H1 (cell line): ENCODE measurements around the gene KIAA1671. TPM values are rescaled to one million over a fixed set of nuclear protein-coding genes. Genes with fewer than 3 reads are reported as not detected.

Experiments
- CTCF ChIA-PET: fragments of 300-600 bp; sonication (Branson Sonifier 250); formaldehyde crosslinking; loops from one replicate; lab custom pipeline; 2021; ENCODE audit not compliant: partially characterized antibody; lab: Charles Lee
- POLR2A ChIA-PET: fragments of 300-600 bp; sonication (Branson Sonifier 250); formaldehyde crosslinking; loops from one replicate; lab custom pipeline; 2021; ENCODE audit warnings: inconsistent platforms; ENCODE audit not compliant: partially characterized antibody; lab: Charles Lee
- DNase-seq, 2 experiments: peaks; one replicate each; pipeline versions ENCODE4 v3.0.0 to v3.0.0-alpha.2; 2010 to 2022; ENCODE audit warnings: low spot score in 2 of 2, low read depth in 1 of 2, mixed read lengths in 1 of 2
- FAIRE-seq: peaks from 2 replicates; lab custom pipeline; 2011; peaks lifted over from hg19 to GRCh38; lab: Jason Lieb, UNC
- H2AFZ ChIP-seq: 2 replicates; pipeline ENCODE4 v1.8.1; 2012; ENCODE audit warnings: low read length, inconsistent platforms
- H2AK5ac ChIP-seq: 2 replicates; pipeline ENCODE4 v1.6.1; 2013; ENCODE audit warnings: low read depth, low read length
- H2BK120ac ChIP-seq: replicated peaks from 2 replicates; pipeline ENCODE3; 2013; ENCODE audit warnings: low read depth, low read length, inconsistent platforms
- H2BK12ac ChIP-seq: 2 replicates; pipeline ENCODE4 v1.6.1; 2013; ENCODE audit warnings: low read depth, low read length
- H2BK15ac ChIP-seq: 2 replicates; pipeline ENCODE4 v1.6.1; 2013; ENCODE audit warnings: low read length
- H2BK20ac ChIP-seq: 2 replicates; pipeline ENCODE4 v1.6.1; 2013; ENCODE audit warnings: low read length
- H2BK5ac ChIP-seq: 2 replicates; pipeline ENCODE4 v1.6.1; 2013; ENCODE audit warnings: low read depth, low read length
- H3K14ac ChIP-seq: 2 replicates; pipeline ENCODE4 v1.6.1; 2013; ENCODE audit warnings: inconsistent platforms; ENCODE audit not compliant: insufficient read length
- H3K18ac ChIP-seq: 2 replicates; pipeline ENCODE4 v1.6.1; 2013; ENCODE audit warnings: low read length; ENCODE audit errors: extremely low read depth
- H3K23ac ChIP-seq: 2 replicates; pipeline ENCODE4 v1.6.1; 2013; ENCODE audit warnings: inconsistent platforms; ENCODE audit not compliant: insufficient read length
- H3K23me2 ChIP-seq: 2 replicates; pipeline ENCODE4 v1.6.1; 2013; ENCODE audit warnings: low read depth, low read length
- H3K27ac ChIP-seq: 2 replicates; pipeline ENCODE4 v1.6.1; 2011; ENCODE audit warnings: low read depth, low read length, inconsistent platforms
- H3K27me3 ChIP-seq, 4 experiments: replicated peaks in 1 of 4; 1 replicate in 1 of 4; 2 replicates in 3 of 4; pipeline versions ENCODE4 v1.6.1 to v1.8.1; 2011 to 2013; ENCODE audit warnings: low read length in 3 of 4, mild to moderate bottlenecking in 3 of 4, inconsistent platforms in 2 of 4, mixed read lengths in 2 of 4, moderate library complexity in 1 of 4; ENCODE audit not compliant: control insufficient read depth in 3 of 4, insufficient read depth in 3 of 4; ENCODE audit errors: extremely low read depth in 1 of 4
- H3K36me3 ChIP-seq, 4 experiments: 2 replicates each; pipeline versions ENCODE4 v1.6.1 to v1.8.1; 2011 to 2013; ENCODE audit warnings: mild to moderate bottlenecking in 4 of 4, low read length in 3 of 4, moderate library complexity in 2 of 4, control low read depth in 1 of 4, inconsistent platforms in 1 of 4; ENCODE audit not compliant: insufficient read depth in 4 of 4, control insufficient read depth in 2 of 4
- H3K4ac ChIP-seq: replicated peaks from 2 replicates; pipeline ENCODE3; 2013; ENCODE audit warnings: low read length, low read depth, mixed read lengths, inconsistent platforms; ENCODE audit not compliant: insufficient read length
- H3K4me1 ChIP-seq, 4 experiments: replicated peaks in 1 of 4; 1 replicate in 1 of 4; 2 replicates in 3 of 4; pipeline versions ENCODE4 v1.6.1 to v1.8.1; 2011 to 2013; ENCODE audit warnings: low read length in 3 of 4, inconsistent platforms in 2 of 4, mixed read lengths in 1 of 4; ENCODE audit not compliant: insufficient read depth in 4 of 4, control insufficient read depth in 3 of 4
- H3K4me2 ChIP-seq, 2 experiments: 2 replicates each; pipeline versions ENCODE4 v1.6.1 to v1.8.1; 2011 to 2013; ENCODE audit warnings: low read depth in 2 of 2, low read length in 2 of 2, control low read depth in 1 of 2, inconsistent platforms in 1 of 2, mild to moderate bottlenecking in 1 of 2; ENCODE audit not compliant: insufficient read depth in 1 of 2
- H3K4me3 ChIP-seq, 4 experiments: fragments of 200-600, 300-600 bp in 1 of 4; sonication (generic), shearing (Covaris generic), sonication (Bioruptor Twin) in 1 of 4; 2 replicates each; pipeline versions ENCODE4 v1.5.1 to v1.8.1; 2011 to 2016; ENCODE audit warnings: low read length in 4 of 4, low read depth in 3 of 4, control low read depth in 2 of 4, inconsistent platforms in 2 of 4, mild to moderate bottlenecking in 2 of 4, mixed read lengths in 1 of 4, moderate library complexity in 1 of 4; ENCODE audit not compliant: insufficient read depth in 2 of 4; ENCODE audit errors: extremely low read depth in 1 of 4
- H3K56ac ChIP-seq: replicated peaks from 2 replicates; pipeline ENCODE3; 2013; ENCODE audit warnings: low read depth, mild to moderate bottlenecking, mixed read lengths, low read length, inconsistent platforms; ENCODE audit not compliant: insufficient read length
- H3K79me1 ChIP-seq: 2 replicates; pipeline ENCODE4 v1.6.1; 2013; ENCODE audit warnings: low read depth, low read length, control low read depth
- H3K79me2 ChIP-seq, 2 experiments: 2 replicates each; pipeline versions ENCODE4 v1.6.1 to v1.8.1; 2012 to 2013; ENCODE audit warnings: low read length in 2 of 2, mild to moderate bottlenecking in 2 of 2, inconsistent platforms in 1 of 2; ENCODE audit not compliant: insufficient read depth in 2 of 2, control insufficient read depth in 1 of 2
- H3K9ac ChIP-seq, 4 experiments: replicated peaks in 1 of 4; 1 replicate in 1 of 4; 2 replicates in 3 of 4; pipeline versions ENCODE4 v1.6.1 to v1.8.1; 2011 to 2013; ENCODE audit warnings: low read depth in 3 of 4, low read length in 3 of 4, control low read depth in 2 of 4, mild to moderate bottlenecking in 2 of 4, moderate library complexity in 2 of 4, inconsistent platforms in 1 of 4; ENCODE audit errors: extremely low read depth in 1 of 4
- H3K9me3 ChIP-seq, 2 experiments: 2 replicates each; pipeline versions ENCODE4 v1.6.1 to v1.8.1; 2012 to 2013; ENCODE audit warnings: mild to moderate bottlenecking in 2 of 2, moderate library complexity in 2 of 2, control low read depth in 1 of 2, inconsistent platforms in 1 of 2, low read depth in 1 of 2, low read length in 1 of 2, mixed read lengths in 1 of 2; ENCODE audit not compliant: insufficient read depth in 2 of 2
- H4K20me1 ChIP-seq, 2 experiments: replicated peaks in 1 of 2; 2 replicates each; pipeline versions ENCODE3 to v1.8.1; 2011 to 2013; ENCODE audit warnings: inconsistent platforms in 2 of 2, low read length in 2 of 2, mild to moderate bottlenecking in 1 of 2; ENCODE audit not compliant: insufficient read depth in 2 of 2, control insufficient read depth in 1 of 2
- H4K5ac ChIP-seq: 2 replicates; pipeline ENCODE4 v1.6.1; 2013; ENCODE audit warnings: low read length, low read depth, mixed read lengths, inconsistent platforms; ENCODE audit not compliant: insufficient read length
- H4K8ac ChIP-seq: 2 replicates; pipeline ENCODE4 v1.8.0; 2013; ENCODE audit warnings: mild to moderate bottlenecking, moderate library complexity, low read length, inconsistent platforms; ENCODE audit not compliant: insufficient read depth; ENCODE audit errors: extremely low read depth
- H4K91ac ChIP-seq: replicated peaks from 2 replicates; pipeline ENCODE3; 2013; ENCODE audit warnings: low read length, mixed read lengths, inconsistent platforms; ENCODE audit not compliant: insufficient read length
- ASH2L ChIP-seq: fragments of 200-600, 300-600 bp; sonication (generic); IDR thresholded peaks from one replicate; pipeline ENCODE4 v1.7.1; 2017; ENCODE audit warnings: low read length
- ATF3 ChIP-seq: IDR thresholded peaks from 2 replicates; pipeline ENCODE4 v1.6.1; 2011; ENCODE audit warnings: low read depth, mild to moderate bottlenecking, low read length; ENCODE audit not compliant: insufficient read depth
- CBX5 ChIP-seq: fragments of 300-800, 300-1000 bp; sonication (generic); IDR thresholded peaks from 2 replicates; pipeline ENCODE4 v1.7.1; 2016; ENCODE audit warnings: antibody characterized with exemption, low read length, low read depth
- CEBPB ChIP-seq: IDR thresholded peaks from 2 replicates; pipeline ENCODE4 v1.6.1; 2012; ENCODE audit warnings: low read depth, low read length
- E2F6 ChIP-seq: IDR thresholded peaks from 2 replicates; pipeline ENCODE4 v1.6.1; 2012; ENCODE audit warnings: inconsistent platforms
- HDAC2 ChIP-seq, 2 experiments: fragments of 300-600 bp in 1 of 2; sonication (generic) in 1 of 2; IDR thresholded peaks; 2 replicates each; pipeline ENCODE4 v1.6.1; 2011 to 2012; ENCODE audit warnings: low read depth in 2 of 2, low read length in 2 of 2, mild to moderate bottlenecking in 2 of 2, moderate library complexity in 2 of 2, borderline replicate concordance in 1 of 2, inconsistent platforms in 1 of 2
- KDM5A ChIP-seq: fragments of 200-600 bp; IDR thresholded peaks from 2 replicates; pipeline ENCODE4 v1.7.1; 2012; ENCODE audit warnings: mild to moderate bottlenecking, low read length, inconsistent platforms, mixed read lengths
- MAFK ChIP-seq: IDR thresholded peaks from 2 replicates; pipeline ENCODE4 v1.6.1; 2012; ENCODE audit warnings: low read depth, mild to moderate bottlenecking, improper control_type of control experiment, low read length
- NRF1 ChIP-seq: IDR thresholded peaks from 2 replicates; pipeline ENCODE4 v1.6.1; 2011; ENCODE audit warnings: mild to moderate bottlenecking, low read depth, low read length, improper control_type of control experiment
- SIN3A ChIP-seq, 2 experiments: IDR thresholded peaks in 1 of 2; conservative IDR thresholded peaks in 1 of 2; 2 replicates each; pipeline ENCODE4 v1.6.1; 2011 to 2012; ENCODE audit warnings: low read length in 2 of 2, improper control_type of control experiment in 1 of 2, low read depth in 1 of 2, mild to moderate bottlenecking in 1 of 2
- SP1 ChIP-seq: IDR thresholded peaks from 2 replicates; pipeline ENCODE4 v1.6.1; 2011; ENCODE audit warnings: low read depth, low read length
- TBP ChIP-seq: IDR thresholded peaks from 2 replicates; pipeline ENCODE4 v1.6.1; 2011; ENCODE audit warnings: low read depth, low read length, improper control_type of control experiment
- WGBS, 2 experiments: shearing (Covaris generic) in 1 of 2; methylation state at CpG; one replicate each; pipeline versions ENCODE4 v1.1.6 to v1.1.7; 2013 to 2015; ENCODE audit warnings: low lambda C conversion rate in 2 of 2, mixed read lengths in 2 of 2, inconsistent platforms in 1 of 2, low coverage in 1 of 2, missing lambda C conversion rate in 1 of 2; ENCODE audit not compliant: insufficient replicate concordance in 2 of 2, insufficient coverage in 1 of 2, insufficient read length in 1 of 2; ENCODE audit errors: extremely low coverage in 1 of 2, missing lambda C conversion rate in 1 of 2; 5-methylcytosine and 5-hydroxymethylcytosine counted together
- polyA plus RNA-seq, 7 experiments: library from polyadenylated mRNA; depleted of rRNA in 3 of 7; stranded (reverse) in 5 of 7; unstranded in 2 of 7; fragments of >200 nt in 5 of 7; fragments of 200-250 nt in 2 of 7; gene quantifications; 1 replicate in 5 of 7; 2 replicates in 1 of 7; 4 replicates in 1 of 7; pipeline versions ENCODE4 v1.2.1 to v1.2.3, GENCODE V29; 2011 to 2013; ENCODE audit warnings: missing spikeins in 2 of 7, mixed read lengths in 2 of 7
- total RNA-seq: library from RNA; stranded (reverse); fragmentation: NEBNext Ultra II Directional; extraction: Animal tissue kit (Norgen Biotek cat#: 25700); gene quantifications from 2 replicates; pipeline ENCODE4 v1.2.1, GENCODE V29; 2021

Gene KIAA1671
- total and polyA plus RNA-seq, 2 of the 8 experiments (the other 6 are each of a cell fraction or from before 2014, with no cell fraction given), result 6.4 to 23.9 TPM

GRCh38 chr22:25094579-25094978 lies 142.1 kb downstream of the KIAA1671 start:
- ChIA-PET POLR2A (no interaction called here), CTCF (interaction anchor here (0.7 to 2.5 kb wide), 4 partner anchors 12 to 18 kb away, joined by 3 to 14 read pairs (median 4); no protein-coding TSS in a partner anchor)
- H4K5ac ChIP-seq, result no peak overlapping the region
- no peaks in the 10 kb centered on the region for H3K27me3 ChIP-seq
- H2BK5ac ChIP-seq, result no peak overlapping the region; the same call in 1 of the 2 replicates
- no peaks in the 10 kb centered on the region for H3K36me3 ChIP-seq
- no peak overlapping the region for H3K27ac ChIP-seq
- no peak overlapping the region for H3K23ac ChIP-seq
- no peaks in the 10 kb centered on the region; the same call in 1 of the 2 replicates for H3K23me2 ChIP-seq
- H2AFZ ChIP-seq, result no peak overlapping the region
- no peak overlapping the region for H3K18ac ChIP-seq
- no peak overlapping the region for H3K4ac ChIP-seq
- TF ChIP-seq ATF3, result no peak
- TF ChIP-seq SIN3A (conservative IDR thresholded peaks at IDR 0.05 in 1 of 2, IDR thresholded peaks at IDR 0.05 in 1 of 2; ENCODE audit: low read depth in 1 of 2, low read length in 2 of 2), result no peak
- no peak for TF ChIP-seq NRF1
- no peak for TF ChIP-seq HDAC2 (IDR thresholded peaks at IDR 0.05; ENCODE audit: borderline replicate concordance in 1 of 2, low read depth in 2 of 2, low read length in 2 of 2)
- no peak for TF ChIP-seq CBX5
- no peak for TF ChIP-seq TBP
- no peak for TF ChIP-seq MAFK
- no peak for TF ChIP-seq SP1
- no peak for TF ChIP-seq CEBPB
- no peak for TF ChIP-seq ASH2L
- TF ChIP-seq E2F6, result no peak
- no peak for TF ChIP-seq KDM5A
- H3K14ac ChIP-seq, result no peak overlapping the region
- no peak overlapping the region for H3K56ac ChIP-seq
- DNase-seq, result no peak
- no peak overlapping the region for H3K4me3 ChIP-seq
- no peak overlapping the region for H2BK12ac ChIP-seq
- H2AK5ac ChIP-seq, result no peak overlapping the region
- H3K4me1 ChIP-seq, result peaks cover 0 to 8% (median 4%) of the 10 kb centered on the region in 4 experiments; a peak in 5 of 7 replicates
- no peak overlapping the region for H2BK120ac ChIP-seq
- peaks cover 0 to 2% of the 10 kb centered on the region in 2 experiments for H4K20me1 ChIP-seq
- no peak overlapping the region for H3K9ac ChIP-seq
- H4K8ac ChIP-seq, result no peak overlapping the region
- no peaks in the 10 kb centered on the region; a peak in 1 of 4 replicates for H3K79me2 ChIP-seq
- H2BK15ac ChIP-seq, result no peak overlapping the region
- no peak overlapping the region for H4K91ac ChIP-seq
- no peak for FAIRE-seq
- H3K4me2 ChIP-seq, result no peak overlapping the region
- no peak overlapping the region for H2BK20ac ChIP-seq
- H3K79me1 ChIP-seq, result no peaks in the 10 kb centered on the region; the same call in 1 of the 2 replicates
- WGBS, 2 experiments, result 89% methylated on average over 6 of the region's 6 CpGs; no CpG with 5 or more reads in 1 of the 2 experiments
- H3K9me3 ChIP-seq, result no peaks in the 10 kb centered on the region
